Measurements from ENCODE around the gene HFM1. TPM values are rescaled to one million over a fixed set of nuclear protein-coding genes. Genes with fewer than 3 reads are reported as not detected.

HFM1 gene
- total and polyA plus RNA-seq, 2 experiments from 2014 or later = 1.5 to 5.2 TPM

GRCh38 chr1:91335603-91336002 lies 69.0 kb downstream of the HFM1 start:
- no peak overlapping the region for H3K4me3 Mint-ChIP-seq
- Histone ChIP-seq H3K4me3 (no peak overlapping the region), H3K79me2 (replicated peaks; ENCODE audit: insufficient read depth) (no peaks in the 10 kb centered on the region), H3F3A (replicated peaks; ENCODE audit: low read depth) (no peaks in the 10 kb centered on the region), H2AFZ (no peak overlapping the region), H4K20me1 (replicated peaks; ENCODE audit: insufficient read depth) (no peaks in the 10 kb centered on the region), H3K27me3 (ENCODE audit: insufficient read depth) (no peaks in the 10 kb centered on the region), H3K4me1 (ENCODE audit: insufficient read depth) (no peaks in the 10 kb centered on the region), H3K27ac (ENCODE audit: low read depth) (no peak overlapping the region), H3K9me2 (ENCODE audit: insufficient read depth) (0 out of 2 replicates have a peak, but pooled peaks cover 4% of the 10 kb centered on the region), H3K4me2 (no peak overlapping the region), H3K36me3 (ENCODE audit: insufficient read depth) (no peaks in the 10 kb centered on the region)
- peaks cover 2% of the 10 kb centered on the region for H3K27me3 Mint-ChIP-seq (ENCODE audit: insufficient read depth, low read depth, poor library complexity)
- H3K27ac Mint-ChIP-seq = no peak overlapping the region
- DNase-seq (ENCODE audit: low spot score) (no peak), ATAC-seq (no peak)
- peaks cover 2% of the 10 kb centered on the region; the same call in 2 of the 3 replicates for H3K9me3 Mint-ChIP-seq
- TF ChIP-seq CREB1 (CRISPR knock-in tag; IDR thresholded peaks at IDR 0.05; ENCODE audit: low read depth) (no peak), EZH2 (IDR thresholded peaks at IDR 0.05; ENCODE audit: low read depth, unreplicated experiment) (no peak), ZNF114 (CRISPR knock-in tag; IDR thresholded peaks at IDR 0.05) (no peak), ETS1 (IDR thresholded peaks at IDR 0.05) (no peak), REST (IDR thresholded peaks at IDR 0.05; ENCODE audit: unreplicated experiment) (no peak)
- H3K36me3 Mint-ChIP-seq (ENCODE audit: low read depth) = peaks cover 13% of the 10 kb centered on the region
- H3K4me1 Mint-ChIP-seq = no peaks in the 10 kb centered on the region

GRCh38 chr1:91334856-91335255 lies 69.8 kb downstream of the HFM1 start:
- ATAC-seq (no peak), DNase-seq (ENCODE audit: low spot score) (no peak)
- Histone ChIP-seq H3K9me2 (ENCODE audit: insufficient read depth) (0 out of 2 replicates have a peak, but pooled peaks cover 4% of the 10 kb centered on the region), H3K4me1 (ENCODE audit: insufficient read depth) (no peaks in the 10 kb centered on the region), H3K36me3 (ENCODE audit: insufficient read depth) (no peaks in the 10 kb centered on the region), H3K27me3 (ENCODE audit: insufficient read depth) (no peaks in the 10 kb centered on the region), H3K27ac (ENCODE audit: low read depth) (no peak overlapping the region), H3K4me2 (no peak overlapping the region), H3F3A (replicated peaks; ENCODE audit: low read depth) (no peaks in the 10 kb centered on the region), H2AFZ (no peak overlapping the region), H3K4me3 (no peak overlapping the region), H3K79me2 (replicated peaks; ENCODE audit: insufficient read depth) (no peaks in the 10 kb centered on the region), H4K20me1 (replicated peaks; ENCODE audit: insufficient read depth) (no peaks in the 10 kb centered on the region)
- H3K4me1 Mint-ChIP-seq = no peaks in the 10 kb centered on the region
- peaks cover 2% of the 10 kb centered on the region for H3K27me3 Mint-ChIP-seq (ENCODE audit: insufficient read depth, low read depth, poor library complexity)
- H3K9me3 Mint-ChIP-seq = peaks cover 2% of the 10 kb centered on the region; the same call in 2 of the 3 replicates
- H3K4me3 Mint-ChIP-seq = no peak overlapping the region
- peaks cover 14% of the 10 kb centered on the region for H3K36me3 Mint-ChIP-seq (ENCODE audit: low read depth)
- H3K27ac Mint-ChIP-seq = no peak overlapping the region
- TF ChIP-seq ZNF331 (CRISPR knock-in tag; IDR thresholded peaks at IDR 0.05; ENCODE audit: low read depth) (no peak), NANOG (IDR thresholded peaks at IDR 0.05; ENCODE audit: borderline replicate concordance) (no peak), REST (IDR thresholded peaks at IDR 0.05; ENCODE audit: unreplicated experiment) (no peak), CREB1 (CRISPR knock-in tag; IDR thresholded peaks at IDR 0.05; ENCODE audit: low read depth) (no peak)

All from GM23338 (cell line).